Measurements from ENCODE around the gene MRE11.

- TF ChIP-seq CTCF (IDR thresholded peaks at IDR 0.05) (no peak), EP300 (IDR thresholded peaks at IDR 0.05) (no peak)
These were observed 37.8 kb downstream of the MRE11 start for GRCh38 chr11:94455861-94456260.
